OCI-LY7 (cell line): ENCODE measurements around the gene EGFR. TPM values are rescaled to one million over a fixed set of nuclear protein-coding genes. Genes with fewer than 3 reads are reported as not detected.

Source experiments
- BruUV-seq: library from RNA; stranded (reverse); fragments of 400-500 nt; replicated peaks from 2 replicates; lab custom pipeline; 2021; lab: Mats Ljungman, UMichigan
- CTCF ChIA-PET: fragments of 300-600 bp; sonication (Branson Sonifier 250); formaldehyde crosslinking; loops from one replicate; lab custom pipeline; 2022; ENCODE audit warnings: antibody characterized with exemption; ENCODE audit not compliant: unreplicated experiment; lab: Charles Lee
- POLR2A ChIA-PET: fragments of 300-600 bp; sonication (Branson Sonifier 250); formaldehyde crosslinking; loops from one replicate; lab custom pipeline; 2022; ENCODE audit warnings: antibody characterized with exemption; lab: Charles Lee
- DNase-seq: peaks from one replicate; pipeline ENCODE4 v3.0.0-alpha.2; 2015; ENCODE audit warnings: low spot score
- H2AFZ ChIP-seq: fragments of 200-600 bp; sonication (generic), shearing (Covaris generic); 2 replicates; pipeline ENCODE4 v1.6.1; 2014; ENCODE audit warnings: mild to moderate bottlenecking, antibody characterized with exemption, low read length, moderate library complexity
- H3K27ac ChIP-seq: fragments of 200-600 bp; sonication (generic); 2 replicates; pipeline ENCODE4 v1.5.1; 2014; ENCODE audit warnings: mixed run types, low read depth, mild to moderate bottlenecking, moderate library complexity, low read length, inconsistent platforms; ENCODE audit not compliant: poor library complexity, severe bottlenecking
- H3K36me3 ChIP-seq: fragments of 200-600 bp; sonication (generic); 2 replicates; pipeline ENCODE4 v1.6.1; 2014; ENCODE audit warnings: mild to moderate bottlenecking, antibody characterized with exemption, low read length, moderate library complexity, mixed read lengths; ENCODE audit not compliant: insufficient read depth
- H3K4me1 ChIP-seq: fragments of 200-600 bp; sonication (generic); 2 replicates; pipeline ENCODE4 v1.5.1; 2014; ENCODE audit warnings: mild to moderate bottlenecking, low read length; ENCODE audit not compliant: insufficient read depth, poor library complexity, severe bottlenecking
- H3K4me2 ChIP-seq: fragments of 200-600 bp; sonication (generic); 2 replicates; pipeline ENCODE4 v1.6.1; 2014; ENCODE audit warnings: mild to moderate bottlenecking, low read length
- H3K4me3 ChIP-seq: fragments of 200-600 bp; sonication (generic); 2 replicates; pipeline ENCODE4 v1.5.1; 2014; ENCODE audit warnings: mild to moderate bottlenecking, low read depth, low read length; ENCODE audit not compliant: poor library complexity, severe bottlenecking
- H3K79me2 ChIP-seq: fragments of 200-600 bp; sonication (generic); 2 replicates; pipeline ENCODE4 v1.6.1; 2016; ENCODE audit warnings: low read depth, mild to moderate bottlenecking, low read length, moderate library complexity, mixed read lengths; ENCODE audit not compliant: insufficient read depth
- H3K9me2 ChIP-seq: fragments of 200-600 bp; sonication (generic); 2 replicates; pipeline ENCODE4 v1.6.1; 2016; ENCODE audit warnings: mild to moderate bottlenecking, low read length, mixed read lengths; ENCODE audit not compliant: insufficient read depth
- H3K9me3 ChIP-seq: fragments of 200-600 bp; sonication (generic); 2 replicates; pipeline ENCODE4 v1.6.1; 2014; ENCODE audit warnings: mild to moderate bottlenecking, mixed run types, low read length, mixed read lengths
- H4K20me1 ChIP-seq: fragments of 200-600 bp; sonication (generic); 2 replicates; pipeline ENCODE4 v1.6.1; 2014; ENCODE audit warnings: mild to moderate bottlenecking, antibody characterized with exemption, low read length, moderate library complexity, mixed read lengths; ENCODE audit not compliant: insufficient read depth
- CTCF ChIP-seq: fragments of 200-600 bp; sonication (generic); conservative IDR thresholded peaks from 2 replicates; pipeline ENCODE4 v1.5.1; 2014; ENCODE audit warnings: mild to moderate bottlenecking, antibody characterized with exemption, low read length, moderate library complexity, mixed read lengths
- EZH2phosphoT487 ChIP-seq: fragments of 200-600 bp; sonication (generic); IDR thresholded peaks from 2 replicates; pipeline ENCODE4 v1.6.1; 2018; ENCODE audit warnings: low read depth, borderline replicate concordance, mild to moderate bottlenecking, mixed run types, antibody characterized with exemption, low read length, moderate library complexity, mixed read lengths
- intact Hi-C: fragments of 100-400 bp; cut with micrococcal nuclease; formaldehyde crosslinking; loops from one replicate; pipeline ENCODE4 v1.10.0; 2022; ENCODE audit not compliant: unreplicated experiment
- total RNA-seq, 2 experiments: library from RNA; depleted of rRNA in 1 of 2; stranded (reverse); fragments of >200 nt in 1 of 2; shearing (Covaris generic) in 1 of 2; gene quantifications; 2 replicates each; pipeline ENCODE4 v1.2.3, GENCODE V29; 2014 to 2022

The EGFR gene
- total RNA-seq, 2 experiments from 2014 or later: 0.27 TPM; not detected in 1

GRCh38 chr7:55258631-55259030 is 239.8 kb downstream of the EGFR start:
- Histone ChIP-seq H3K9me2 (no peaks in the 10 kb centered on the region), H3K4me3 (no peak overlapping the region), H2AFZ (no peak overlapping the region), H3K27ac (no peak overlapping the region), H3K4me2 (no peak overlapping the region), H3K79me2 (no peaks in the 10 kb centered on the region), H3K9me3 (no peaks in the 10 kb centered on the region), H3K36me3 (no peaks in the 10 kb centered on the region), H3K4me1 (peaks cover 5% of the 10 kb centered on the region), H4K20me1 (no peaks in the 10 kb centered on the region)
- intact Hi-C loops: loop anchor here (5.0 to 10.0 kb wide), 2 partner anchors 116 to 174 kb away; no protein-coding TSS in a partner anchor
- CTCF ChIA-PET: no interaction called here
- POLR2A ChIA-PET: no interaction called here
- no peak for TF ChIP-seq CTCF
- TF ChIP-seq EZH2phosphoT487: no peak
- no peak for DNase-seq
- no TSS peak for BruUV-seq

- Histone ChIP-seq H2AFZ (no peak overlapping the region), H3K27ac (no peak overlapping the region), H4K20me1 (no peaks in the 10 kb centered on the region), H3K4me1 (peaks cover 3% of the 10 kb centered on the region), H3K4me3 (no peak overlapping the region), H3K36me3 (no peaks in the 10 kb centered on the region), H3K9me3 (no peaks in the 10 kb centered on the region), H3K9me2 (no peaks in the 10 kb centered on the region), H3K4me2 (no peak overlapping the region), H3K79me2 (no peaks in the 10 kb centered on the region)
- no TSS peak for BruUV-seq
- ChIA-PET CTCF (no interaction called here), POLR2A (no interaction called here)
- intact Hi-C loops: no loop called here
- TF ChIP-seq EZH2phosphoT487 (no peak), CTCF (no peak)
- no peak for DNase-seq
Observed at GRCh38 chr7:55260171-55260570, 241.4 kb downstream of the EGFR start.

GRCh38 chr7:55260676-55261385 is 242.0 kb downstream of the EGFR start:
- TF ChIP-seq EZH2phosphoT487: no peak
- TF ChIP-seq CTCF: no peak
- Histone ChIP-seq H3K4me2 (no peak overlapping the region), H3K4me1 (no peaks in the 10 kb centered on the region), H3K27ac (no peak overlapping the region), H3K9me2 (no peaks in the 10 kb centered on the region), H4K20me1 (no peaks in the 10 kb centered on the region), H3K9me3 (no peaks in the 10 kb centered on the region), H3K4me3 (no peak overlapping the region), H2AFZ (no peak overlapping the region), H3K79me2 (no peaks in the 10 kb centered on the region), H3K36me3 (no peaks in the 10 kb centered on the region)
- ChIA-PET CTCF (no interaction called here), POLR2A (interaction anchor here (0.6 kb wide), 1 partner anchor 225 kb away, joined by 6 read pairs; no protein-coding TSS in a partner anchor)
- no peak for DNase-seq
- intact Hi-C loops: no loop called here
- BruUV-seq: no TSS peak
